Epidermal melanocyte (primary cell): ENCODE results near the gene BARHL1.
"Not testable (repeated sequence)": the region's sequence is repeated elsewhere in the genome, so short reads cannot be mapped to it uniquely, and the experiment has no call there.

Experiments
- DNase-seq: peaks from one replicate; pipeline ENCODE4 v3.0.0; 2011; ENCODE audit warnings: low spot score; ENCODE audit not compliant: insufficient read length

Gene BARHL1

GRCh38 chr9:132556235-132556634 is 26.2 kb upstream of the BARHL1 start:
- no peak for DNase-seq

- DNase-seq = no peak
Observed at GRCh38 chr9:132556714-132557113, 25.7 kb upstream of the BARHL1 start.

DNA sequence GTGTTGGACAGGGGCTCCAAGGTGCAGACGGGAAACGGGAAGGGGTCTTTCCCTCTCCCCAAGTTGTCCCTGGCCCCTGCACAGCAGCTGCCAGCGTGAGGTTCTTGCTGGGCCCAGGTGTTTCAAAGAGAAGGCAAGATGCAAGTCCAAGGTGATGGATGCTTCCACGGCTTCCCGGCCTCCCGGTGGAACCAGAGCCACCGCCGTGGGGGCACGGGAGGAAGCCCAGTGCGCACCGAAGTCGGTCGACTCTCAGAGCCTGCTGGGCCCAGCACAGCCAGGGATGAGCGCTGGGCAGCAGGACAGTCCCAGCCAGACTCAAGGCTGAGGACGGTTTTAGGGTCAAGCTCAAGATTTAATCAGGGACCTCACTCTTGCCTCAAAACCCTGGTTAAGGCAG is 25.2 kb upstream of the BARHL1 start:
- no peak for DNase-seq

GRCh38 chr9:132559711-132560110 is 22.7 kb upstream of the BARHL1 start:
- no peak for DNase-seq

DNA sequence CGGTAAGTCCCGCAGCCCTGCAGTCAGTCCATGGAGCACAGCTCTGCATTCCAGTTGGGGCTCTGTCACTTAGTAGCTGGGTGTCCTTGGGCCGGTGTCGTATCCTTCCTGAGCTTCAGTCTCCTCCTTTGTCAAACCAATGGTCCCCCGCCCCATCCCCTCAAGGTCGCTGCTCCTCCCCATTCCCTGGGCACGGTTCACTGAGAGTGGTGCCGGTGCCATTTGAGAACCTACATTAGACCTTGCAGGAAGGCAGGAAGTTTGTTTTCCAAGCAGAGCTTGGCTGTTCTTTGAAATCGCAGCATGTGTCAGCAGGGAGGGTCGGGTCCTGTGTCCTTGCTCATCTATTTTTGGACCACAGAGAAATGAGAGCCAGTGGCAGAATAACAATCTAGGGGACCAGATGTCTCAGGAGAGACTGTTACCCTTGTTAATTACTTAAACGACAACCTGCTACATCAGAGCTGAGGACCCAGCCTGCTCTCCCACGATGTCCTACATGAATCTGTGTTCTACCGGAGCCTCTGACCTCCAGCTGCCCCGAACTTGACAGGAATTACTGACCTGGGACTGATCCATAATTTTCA is 21.7 kb upstream of the BARHL1 start:
- no peak for DNase-seq

GRCh38 chr9:132562306-132562573 is 20.2 kb upstream of the BARHL1 start:
- no peak for DNase-seq

DNA sequence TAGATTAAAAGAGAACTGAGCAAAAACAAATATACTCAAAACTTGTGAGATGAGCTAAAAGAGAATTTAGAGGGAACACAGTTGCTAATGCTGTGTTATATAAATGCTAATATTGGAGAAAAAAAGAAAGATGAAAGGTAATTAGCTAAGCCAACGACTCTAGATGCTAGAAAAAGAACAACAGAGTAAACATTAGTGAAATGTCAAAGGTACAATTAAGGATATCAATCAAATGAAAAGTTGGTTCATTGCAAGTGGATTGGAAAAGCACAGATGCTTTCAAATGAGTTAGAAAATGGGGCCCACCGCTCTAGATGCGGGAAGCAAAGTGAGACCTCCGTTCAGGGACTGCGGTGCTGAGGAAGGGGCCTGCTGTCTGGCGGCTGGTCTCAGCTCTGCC is 17.9 kb upstream of the BARHL1 start:
- DNase-seq = no peak

- not testable (repeated sequence) for DNase-seq
Observed at GRCh38 chr9:132568787-132569186, 13.6 kb upstream of the BARHL1 start.

DNA sequence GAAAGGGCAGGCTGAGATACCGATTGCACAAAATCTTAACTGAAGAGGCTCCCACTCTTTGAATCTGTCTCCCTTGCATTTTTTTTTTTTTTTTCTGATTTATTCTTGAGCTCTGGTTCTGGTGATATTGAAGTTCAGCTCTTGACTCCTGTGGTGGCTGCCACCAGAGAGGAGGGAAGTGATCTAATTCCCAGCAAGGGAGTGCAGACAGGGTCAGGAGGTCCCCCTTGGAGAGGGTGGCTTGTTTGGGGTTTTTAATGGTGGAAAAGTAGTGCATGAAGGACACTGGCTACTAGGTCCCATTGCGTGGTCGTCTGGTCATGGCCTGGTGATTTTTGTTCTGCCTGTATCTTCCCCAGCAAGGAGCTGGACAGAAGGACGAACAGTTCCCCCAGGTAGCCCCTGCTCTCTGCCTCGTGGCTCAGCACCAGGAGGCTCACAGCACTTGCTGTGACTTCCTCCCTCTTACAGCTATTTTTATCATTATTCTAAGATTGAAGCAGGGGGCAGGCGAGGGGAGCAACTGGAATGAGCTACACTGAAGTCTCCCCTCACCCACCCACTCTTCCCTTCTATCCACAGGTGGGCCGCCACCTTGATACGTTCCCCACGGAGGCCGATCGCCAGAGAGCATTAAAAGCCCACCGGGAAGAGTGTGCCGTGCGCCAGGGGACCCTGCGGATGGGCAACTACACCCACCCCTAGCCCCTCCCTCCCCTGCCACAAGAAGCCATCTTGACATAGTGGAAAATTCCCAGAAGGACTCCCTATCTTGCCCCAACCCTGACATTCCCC is 10.4 kb upstream of the BARHL1 start:
- no peak for DNase-seq

GRCh38 chr9:132572921-132573320 is 9.5 kb upstream of the BARHL1 start:
- no peak for DNase-seq

DNA sequence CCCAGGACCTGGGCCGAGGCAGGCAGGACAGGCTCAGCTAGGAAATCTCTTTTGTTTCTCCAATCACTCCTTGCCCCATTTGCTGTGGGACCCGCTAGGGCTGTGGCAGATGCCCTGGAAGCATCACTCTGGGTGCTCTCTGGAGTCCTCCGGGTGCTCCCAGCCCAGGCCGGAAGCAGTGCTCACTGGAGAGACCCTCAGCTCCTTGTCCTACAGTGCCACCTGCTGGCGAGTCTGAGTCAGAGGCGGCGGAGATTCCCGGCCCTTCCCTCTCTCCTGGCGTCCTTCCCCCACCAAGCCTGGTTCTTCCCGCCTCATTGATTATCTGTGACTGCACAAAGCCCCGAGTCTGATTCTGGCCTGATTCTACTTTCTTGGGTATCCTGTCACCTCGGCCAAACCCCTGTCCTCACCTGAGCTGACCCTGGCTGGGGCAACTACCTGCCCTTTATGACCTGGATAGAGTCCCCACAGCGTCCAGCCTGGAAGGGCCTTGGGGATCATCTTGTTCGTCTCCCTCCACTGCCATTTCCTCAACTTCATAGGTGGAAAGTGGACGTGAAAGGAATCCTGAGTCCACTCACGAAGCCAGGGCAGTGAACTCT is 7.3 kb upstream of the BARHL1 start:
- DNase-seq = peak; percentile 89

DNA sequence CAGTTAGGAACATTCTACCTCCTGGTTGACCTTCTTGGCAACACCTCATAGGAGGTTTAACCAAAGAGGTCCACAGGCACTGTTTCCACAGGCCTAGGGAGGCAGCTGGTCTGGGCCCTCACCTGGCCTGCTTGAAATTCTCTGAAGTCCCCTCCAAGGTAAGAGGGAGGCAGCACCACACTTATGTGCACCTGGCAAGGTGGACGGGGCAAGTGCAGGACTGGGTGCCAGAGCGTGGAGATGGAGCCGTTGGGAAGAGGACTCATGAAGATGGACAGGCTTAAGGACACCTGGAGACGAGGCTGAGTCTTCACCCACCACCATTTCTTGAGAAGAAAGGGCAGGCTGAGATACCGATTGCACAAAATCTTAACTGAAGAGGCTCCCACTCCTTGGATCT is 6.6 kb upstream of the BARHL1 start:
- no peak for DNase-seq

DNA sequence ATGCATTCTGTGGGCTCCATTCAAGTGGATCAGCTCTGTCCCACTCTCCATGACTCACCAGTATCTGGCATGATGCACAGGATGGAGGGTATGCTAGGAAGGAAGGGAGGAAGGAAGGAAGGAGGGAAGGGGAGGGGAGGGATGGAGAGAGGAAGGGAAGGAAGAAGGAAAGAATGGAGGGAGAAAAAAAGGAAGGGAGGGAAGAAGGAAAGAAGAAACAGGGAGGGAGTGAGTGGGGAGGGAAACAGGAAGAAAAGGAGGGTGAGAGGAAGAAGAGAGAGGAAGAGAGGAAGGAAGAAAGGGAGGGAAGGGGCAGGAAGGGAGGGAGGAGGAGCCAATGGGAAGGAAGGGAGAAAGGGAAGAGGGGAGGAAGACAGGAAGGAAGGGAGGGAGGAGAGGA is 5.3 kb upstream of the BARHL1 start:
- no peak for DNase-seq

DNA sequence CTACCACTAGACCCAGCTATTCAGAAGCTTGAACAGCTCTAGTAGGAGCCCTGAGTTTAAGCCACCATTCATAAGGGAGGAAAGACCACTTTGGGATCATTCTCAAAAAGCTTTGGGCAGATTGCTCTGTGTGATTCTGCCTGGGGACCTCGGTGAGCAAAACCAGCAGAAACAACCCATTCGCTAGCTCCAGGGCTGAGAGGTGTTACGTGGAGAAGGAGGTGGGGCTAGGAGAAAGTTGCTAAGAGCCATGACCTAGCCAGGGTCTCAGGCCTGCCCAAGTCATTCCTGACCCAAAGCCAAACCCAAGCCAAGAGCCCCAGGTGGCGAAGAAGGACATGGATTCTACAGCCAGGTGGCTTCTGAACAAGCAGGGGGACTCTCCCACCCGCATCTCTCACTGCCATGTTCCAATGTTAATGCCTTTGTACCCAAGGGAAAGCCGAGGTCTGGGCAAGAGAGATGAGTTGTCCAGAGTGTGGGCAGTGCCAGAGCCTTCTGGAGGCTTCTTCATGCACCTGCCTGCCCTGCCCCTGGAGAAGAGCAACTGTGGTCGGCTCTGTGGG is 4.0 kb upstream of the BARHL1 start:
- DNase-seq = no peak

GRCh38 chr9:132579427-132579798 is 3.0 kb upstream of the BARHL1 start:
- no peak for DNase-seq

GRCh38 chr9:132582786-132583583 is 579 bp downstream of the BARHL1 start:
- no peak for DNase-seq

DNA sequence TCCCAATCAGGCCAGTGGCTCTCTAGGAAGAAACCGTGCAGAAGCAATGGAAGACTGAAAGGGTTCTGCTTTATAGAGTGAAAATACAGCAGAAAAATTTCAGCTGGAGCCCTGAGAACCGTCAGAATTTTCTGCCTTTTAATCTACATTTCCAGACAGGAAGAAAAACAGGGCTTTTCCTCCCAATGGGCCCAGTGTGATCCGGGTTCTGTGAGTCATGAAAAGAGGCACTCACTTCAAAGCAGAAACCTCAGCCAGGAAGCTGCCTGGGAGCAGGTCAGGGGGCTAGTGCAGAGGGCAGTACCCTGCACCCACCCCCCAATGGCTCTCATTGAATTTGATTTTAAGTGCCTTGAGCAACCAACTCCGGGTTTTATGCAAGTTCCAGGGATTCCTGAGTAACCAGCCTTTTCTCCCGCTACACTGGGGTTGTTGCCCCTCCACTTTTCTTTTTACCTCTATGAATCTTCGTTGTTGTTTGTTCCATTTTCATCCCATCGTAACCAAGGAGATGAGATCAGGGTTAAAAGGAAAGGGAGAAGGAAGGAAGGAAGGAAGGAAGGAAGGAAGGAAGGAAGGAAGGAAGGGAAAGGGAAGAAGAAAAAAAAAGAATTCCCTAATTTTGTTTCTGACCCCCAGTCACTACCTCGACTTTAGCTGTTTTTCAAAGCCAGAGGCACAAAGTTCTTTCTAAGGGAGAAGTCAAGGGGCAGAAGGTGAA is 1.3 kb downstream of the BARHL1 start:
- DNase-seq = no peak

GRCh38 chr9:132584601-132585560 is 2.5 kb downstream of the BARHL1 start:
- DNase-seq = no peak

DNA sequence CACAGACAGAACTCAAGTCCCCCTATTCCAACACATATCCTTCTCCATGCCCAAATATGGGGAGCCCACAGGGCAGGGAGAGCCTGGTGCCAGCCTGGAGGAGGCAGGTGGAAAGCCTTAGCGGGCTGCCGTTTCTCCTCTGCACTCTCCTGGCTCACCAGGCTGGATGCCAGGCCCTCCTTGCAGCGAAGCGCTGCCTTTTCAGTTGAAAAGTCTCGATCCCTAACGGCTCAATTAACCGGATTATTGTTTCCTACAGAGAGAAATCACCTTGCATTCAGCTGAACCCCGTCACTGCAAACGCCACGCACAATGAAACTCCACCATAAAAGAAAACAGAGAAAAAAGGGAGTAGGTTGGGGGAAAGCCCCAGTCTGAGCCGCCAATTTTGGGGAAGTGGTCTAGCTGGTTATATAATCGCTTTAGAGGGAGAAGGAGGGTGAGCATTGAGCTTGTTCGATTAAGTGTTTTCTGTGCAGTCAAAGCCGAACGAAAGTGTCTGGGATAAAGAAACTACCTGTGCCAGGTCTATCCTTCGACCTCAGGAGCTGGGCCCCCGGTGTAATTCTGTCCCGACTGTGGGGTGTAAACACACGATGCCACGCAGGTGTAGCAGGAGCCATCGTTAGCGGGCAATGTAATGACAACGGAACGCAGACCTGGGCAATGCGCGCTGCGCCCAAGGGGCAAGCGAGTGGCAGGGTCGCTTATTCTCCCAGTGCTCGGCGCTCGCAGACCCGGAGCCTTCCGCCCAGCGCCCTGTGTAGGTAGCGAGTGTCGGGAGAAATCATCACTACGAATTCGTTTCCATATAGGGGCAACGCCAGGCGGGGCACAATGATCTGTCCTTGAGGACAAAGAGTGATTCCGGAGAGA is 3.8 kb downstream of the BARHL1 start:
- no peak for DNase-seq
